ENCODE data around the gene INTS7. TPM values are rescaled to one million over a fixed set of nuclear protein-coding genes. Genes with fewer than 3 reads are reported as not detected.
"Not testable (repeated sequence)": the region's sequence is repeated elsewhere in the genome, so short reads cannot be mapped to it uniquely, and the experiment has no call there.

The INTS7 gene
- total RNA-seq, 1 donor from 2014 or later = 15.8 TPM

DNA sequence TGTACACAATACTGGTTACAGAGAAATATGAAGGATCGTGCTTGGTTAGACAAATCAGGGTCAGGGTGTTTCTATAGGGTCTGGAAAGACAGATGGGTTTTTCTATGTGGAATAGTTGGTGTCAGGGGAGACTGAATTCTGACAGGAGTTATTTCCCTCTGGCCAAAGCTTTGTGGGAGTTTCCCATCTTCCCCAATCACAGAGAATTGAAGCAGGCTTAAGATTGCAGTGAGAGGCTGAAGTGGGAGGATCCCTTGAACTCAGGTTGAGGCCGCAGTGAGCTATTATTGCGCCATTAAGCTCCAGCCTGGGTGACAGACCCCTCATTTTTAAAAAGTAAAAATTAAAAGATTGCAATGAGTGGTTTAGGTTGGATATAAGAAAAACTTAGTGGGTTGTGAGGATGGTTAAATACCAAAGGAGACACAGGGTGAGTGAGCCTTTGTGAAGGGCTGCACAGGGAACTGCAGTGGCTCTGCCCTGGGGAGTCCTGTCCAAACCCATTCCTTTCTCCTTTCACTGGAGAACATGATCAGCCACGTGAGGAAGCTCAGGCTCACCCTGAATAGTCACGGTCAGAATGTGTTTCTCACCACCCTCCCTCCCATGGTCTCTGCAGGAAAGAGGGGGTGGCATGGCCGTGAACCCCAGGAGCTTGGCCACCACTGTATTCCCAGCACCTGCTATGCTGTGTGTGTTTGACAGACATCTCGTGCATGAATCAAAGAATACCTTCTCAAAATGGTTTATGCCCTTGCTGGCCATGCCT is 101.2 kb downstream of the INTS7 start:
- no peak for DNase-seq

DNA sequence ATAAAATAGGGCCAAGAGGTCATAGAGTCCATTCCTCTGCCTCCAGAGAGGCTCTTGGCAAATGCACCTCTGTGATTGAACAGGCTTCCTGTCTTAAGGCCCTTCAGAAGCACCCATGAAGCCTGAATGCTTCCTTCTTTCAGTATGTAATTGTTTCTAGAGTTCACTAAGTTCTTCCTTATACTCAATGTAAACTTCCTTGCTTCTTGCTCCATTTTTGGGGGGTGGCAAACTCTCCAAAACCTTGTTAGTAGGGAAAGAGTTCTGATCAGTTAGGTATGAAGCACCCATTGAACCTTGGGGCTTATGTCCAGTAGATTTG is 102.5 kb downstream of the INTS7 start:
- no peak for DNase-seq

- no peak for DNase-seq
Observed at GRCh38 chr1:211932231-211932932, 103.0 kb downstream of the INTS7 start.

DNA sequence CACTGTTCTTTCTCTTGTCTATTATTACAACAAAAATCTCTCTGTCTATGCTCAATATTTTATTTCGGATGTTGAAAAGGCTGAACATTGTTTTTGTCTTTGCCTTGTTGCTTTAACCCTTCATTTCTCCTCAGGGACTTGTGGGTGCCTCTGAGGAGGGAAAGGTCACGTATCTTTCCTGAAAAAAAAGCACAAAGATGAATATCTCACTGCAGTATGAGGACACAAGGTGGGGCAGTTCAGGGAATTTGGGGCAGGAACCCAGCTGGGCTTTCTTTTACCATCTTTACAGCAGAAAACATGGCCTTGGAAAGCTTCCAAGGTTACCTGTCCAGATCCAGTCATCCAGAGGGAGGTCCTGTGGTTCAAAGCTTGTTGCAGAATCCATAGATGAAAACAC is 105.7 kb downstream of the INTS7 start:
- no peak for DNase-seq

DNA sequence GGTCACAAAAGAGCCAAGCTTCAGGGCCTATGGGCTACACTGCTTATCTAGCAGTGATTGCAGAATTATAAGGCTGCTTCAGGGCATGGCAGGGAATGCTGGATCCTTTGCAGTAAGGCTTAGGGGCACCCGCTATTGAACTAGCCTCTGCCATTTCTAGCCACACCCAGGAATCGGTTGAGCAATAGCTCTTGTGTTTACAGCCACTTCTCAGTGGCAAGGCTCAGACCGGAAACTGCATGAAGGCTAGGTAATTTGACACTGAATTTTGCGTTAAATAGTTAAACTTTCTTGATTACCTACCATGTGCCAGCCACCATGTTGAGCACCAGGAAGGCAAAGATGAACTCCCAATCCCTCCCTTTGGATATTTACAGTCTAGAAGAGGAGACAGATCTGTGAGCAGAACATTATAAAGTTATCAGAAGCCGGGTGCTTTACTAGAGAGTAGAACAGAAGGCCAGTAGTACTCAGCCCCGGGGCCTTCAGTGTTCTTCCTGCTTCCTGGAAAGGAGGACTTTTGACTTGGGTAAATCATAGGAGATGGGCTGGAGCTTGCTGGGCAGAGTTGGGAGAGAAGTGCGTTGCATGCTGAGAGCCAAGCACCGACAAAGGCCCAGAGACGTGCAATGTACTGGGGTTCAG is 106.2 kb downstream of the INTS7 start:
- DNase-seq = no peak

GRCh38 chr1:211928290-211928801 is 107.0 kb downstream of the INTS7 start:
- no peak for DNase-seq

- no peak for DNase-seq
Observed at GRCh38 chr1:211925016-211925415, 110.3 kb downstream of the INTS7 start.

DNA sequence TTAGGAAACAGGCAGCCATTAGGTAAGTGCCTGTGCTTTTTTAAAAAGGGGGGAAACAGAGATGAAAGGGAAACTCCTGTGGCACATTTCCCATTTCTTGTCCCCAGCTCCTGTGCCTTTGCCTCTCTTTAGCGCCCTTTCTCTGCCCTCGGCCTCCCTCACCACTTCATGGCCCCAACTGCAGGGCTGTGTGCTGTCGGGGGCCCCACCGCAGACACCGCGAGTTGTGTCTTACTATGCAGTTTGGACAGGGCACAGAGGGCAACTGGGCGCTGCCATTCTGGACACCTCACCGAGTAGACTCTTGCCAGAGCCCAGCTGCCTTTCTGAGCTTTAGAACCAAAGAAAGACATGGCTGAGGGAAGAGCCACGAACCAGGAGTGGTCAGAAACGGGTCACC is 111.1 kb downstream of the INTS7 start:
- DNase-seq = no peak

- DNase-seq = no peak
Observed at GRCh38 chr1:211923095-211923494, 112.3 kb downstream of the INTS7 start.

GRCh38 chr1:211921579-211922095 is 113.7 kb downstream of the INTS7 start:
- DNase-seq = no peak

- DNase-seq = no peak
Observed at GRCh38 chr1:211920602-211921226, 114.6 kb downstream of the INTS7 start.

DNA sequence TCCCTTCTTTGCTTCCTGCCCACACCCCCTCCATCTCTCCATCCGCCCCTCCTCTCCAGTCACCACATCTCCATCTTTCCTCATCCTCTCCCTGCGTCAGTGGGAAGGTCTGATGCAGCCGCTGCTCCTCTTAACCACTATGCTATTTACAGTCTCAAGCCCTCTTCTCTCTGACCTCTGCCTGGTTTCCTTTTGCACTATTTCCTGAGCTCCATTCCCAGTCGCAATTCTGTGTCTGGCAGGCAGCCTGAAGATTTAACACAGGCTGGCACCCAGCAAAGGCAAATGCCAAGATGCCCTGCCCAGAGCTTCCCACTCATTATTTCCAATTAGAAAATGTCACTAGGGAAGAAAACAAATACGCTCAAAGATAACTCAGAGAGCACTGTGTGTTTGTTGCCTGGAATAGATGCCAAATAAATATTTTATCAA is 115.2 kb downstream of the INTS7 start:
- DNase-seq = no peak

- no peak for DNase-seq
Observed at GRCh38 chr1:211918843-211919414, 116.4 kb downstream of the INTS7 start.

DNA sequence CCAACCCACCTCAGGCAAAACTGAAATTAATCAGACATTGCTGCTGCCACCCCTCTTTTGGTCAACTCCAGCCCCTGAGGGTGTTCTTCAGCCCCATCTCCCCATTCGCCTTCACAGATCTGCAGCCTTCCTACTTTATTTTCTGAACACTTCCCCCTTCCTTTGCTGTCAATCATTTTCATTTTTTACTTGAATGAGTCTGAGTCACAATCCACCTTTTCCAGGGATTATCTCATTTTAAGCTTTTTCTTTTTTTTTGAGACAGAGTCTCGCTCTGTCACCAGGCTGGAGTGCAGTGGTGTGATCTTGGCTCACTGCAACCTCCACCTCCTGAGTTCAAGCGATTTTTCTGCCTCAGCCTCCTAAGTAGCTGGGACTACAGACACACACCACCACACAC is 118.9 kb downstream of the INTS7 start:
- DNase-seq = not testable (repeated sequence)

DNA sequence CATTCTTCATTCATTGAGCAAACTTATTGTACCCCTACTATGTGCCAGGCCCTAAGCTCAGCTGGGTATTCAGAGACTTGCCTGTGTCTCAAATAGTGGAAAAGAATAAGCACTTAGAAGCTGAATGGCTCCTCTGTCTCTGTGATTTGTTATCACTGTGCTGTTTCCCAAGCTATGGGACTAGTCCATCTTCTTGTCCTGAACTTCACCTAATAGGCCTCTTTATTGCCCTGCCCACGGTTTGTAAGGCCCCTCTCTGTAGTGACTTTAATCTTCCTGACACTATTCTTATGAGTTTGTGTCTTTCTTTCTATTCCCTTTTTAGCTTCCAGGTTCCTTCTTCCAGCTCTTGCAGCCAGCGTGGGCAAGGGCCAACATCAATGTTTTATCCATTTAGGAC is 119.4 kb downstream of the INTS7 start:
- no peak for DNase-seq

DNA sequence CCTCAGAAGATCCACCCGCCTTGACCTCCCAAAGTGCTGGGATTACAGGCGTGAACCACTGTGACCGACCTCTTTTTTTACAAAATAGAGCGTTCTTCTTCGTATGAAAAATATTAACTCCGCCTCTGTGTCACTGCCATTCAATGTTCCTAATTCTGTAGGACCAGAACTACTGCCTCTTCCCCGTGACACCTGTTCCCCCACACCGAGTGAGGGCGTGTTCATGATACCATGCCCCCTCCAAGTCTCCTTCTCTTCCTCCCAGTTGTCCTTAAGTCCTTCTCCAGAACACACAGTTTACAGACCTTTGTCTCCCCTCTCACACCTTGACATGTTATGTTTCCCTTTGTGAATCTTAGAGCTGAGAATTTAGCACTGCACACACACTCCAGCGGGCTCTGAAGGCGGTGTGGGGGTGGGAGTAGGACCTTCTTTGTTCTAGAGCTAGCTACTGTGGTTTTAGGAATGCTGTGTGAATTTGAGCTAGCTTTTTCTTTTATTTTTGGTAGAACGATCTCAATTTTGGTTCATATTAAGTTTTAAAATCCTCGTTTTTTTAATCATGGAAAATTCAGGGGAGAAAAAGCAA is 122.4 kb downstream of the INTS7 start:
- DNase-seq = no peak

GRCh38 chr1:211912038-211912437 is 123.3 kb downstream of the INTS7 start:
- DNase-seq = no peak

DNA sequence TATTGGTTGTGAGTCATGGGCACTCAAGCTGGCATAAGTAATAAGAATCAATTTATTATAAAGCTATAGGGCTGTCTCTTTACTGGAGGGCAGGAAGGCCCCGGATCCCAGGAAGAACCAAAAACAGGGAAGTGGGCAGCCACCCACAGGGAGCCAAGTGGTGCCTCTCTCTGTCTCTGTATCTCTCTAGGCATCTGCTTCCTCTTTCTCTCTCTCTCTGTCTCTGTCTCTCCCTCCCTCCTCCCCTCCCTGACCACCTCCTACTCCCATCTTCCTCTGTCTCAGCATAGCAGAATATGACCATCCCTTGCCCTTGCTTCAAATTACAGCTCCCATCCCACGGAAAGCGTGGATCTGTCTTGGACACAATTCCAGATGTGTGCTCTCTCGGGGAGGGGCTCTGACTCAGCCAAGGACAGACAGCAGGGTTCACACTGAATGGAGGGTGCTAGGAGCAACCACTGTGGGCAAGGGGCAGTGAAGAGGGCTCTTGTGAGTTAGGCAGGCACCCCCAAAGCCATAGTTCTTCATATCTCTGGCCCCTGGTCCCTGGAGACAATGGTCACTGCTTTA is 124.4 kb downstream of the INTS7 start:
- no peak for DNase-seq

- no peak for DNase-seq
Observed at GRCh38 chr1:211910113-211910884, 125.1 kb downstream of the INTS7 start.

GRCh38 chr1:211909395-211909794 is 126.0 kb downstream of the INTS7 start:
- DNase-seq = no peak

DNA sequence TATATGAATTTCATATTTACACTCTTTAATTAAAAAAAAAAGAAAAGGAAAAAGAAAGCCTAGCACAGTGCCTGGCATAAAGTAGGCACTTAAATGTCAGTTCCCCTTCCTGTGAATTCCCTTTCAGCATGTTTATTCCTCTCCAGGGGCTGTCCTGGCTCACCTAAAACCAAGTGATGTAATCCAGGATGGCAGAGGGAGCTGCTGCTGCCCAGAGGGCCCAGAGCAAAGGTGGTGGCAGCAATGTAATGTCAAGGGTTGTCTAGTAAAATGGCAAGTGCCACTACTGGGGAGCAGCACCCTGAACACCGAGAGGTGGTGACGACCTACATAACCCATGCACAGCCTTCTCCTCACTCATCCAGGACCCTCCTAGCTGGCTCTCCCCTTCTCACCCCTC is 126.4 kb downstream of the INTS7 start:
- no peak for DNase-seq

All from skin of body (tissue), 2 donors.